Heart left ventricle (tissue), 16 donors: ENCODE measurements around the gene TNS3. TPM values are rescaled to one million over a fixed set of nuclear protein-coding genes. Genes with fewer than 3 reads are reported as not detected.

Experiments
- ATAC-seq, 4 donors: fragments of 200-7000 bp; cut with Tn5 transposase; one replicate each; pipeline ENCODE4 v1.9.1; 2020 to 2022; ENCODE audit warnings: moderate library complexity in 4 of 4, mild to moderate bottlenecking in 3 of 4, moderate number of reproducible peaks in 1 of 4
- DNase-seq, 5 donors: peaks; one replicate each; pipeline ENCODE4 v3.0.0-alpha.2; 2020
- H3K27ac ChIP-seq, 12 donors: fragments of 200-600 bp; sonication (generic) in 4 of 12; one replicate each; pipeline versions ENCODE4 v1.5.0 to v1.8.0; 2016 to 2022; ENCODE audit warnings: mild to moderate bottlenecking in 2 of 12
- H3K27me3 ChIP-seq, 9 donors: fragments of 200-600 bp; sonication (generic) in 2 of 9; one replicate each; pipeline versions ENCODE4 v1.5.1 to v1.8.0; 2016 to 2022; ENCODE audit warnings: mild to moderate bottlenecking in 3 of 9
- H3K36me3 ChIP-seq, 9 donors: fragments of 200-600 bp; sonication (generic) in 2 of 9; one replicate each; pipeline versions ENCODE4 v1.5.0 to v1.8.0; 2018 to 2022; ENCODE audit warnings: mild to moderate bottlenecking in 2 of 9
- H3K4me1 ChIP-seq, 12 donors: fragments of 200-600 bp; sonication (generic) in 4 of 12; one replicate each; pipeline versions ENCODE4 v1.5.0 to v1.8.0; 2016 to 2022; ENCODE audit warnings: mild to moderate bottlenecking in 3 of 12
- H3K4me3 ChIP-seq, 12 donors: fragments of 200-600 bp; sonication (generic) in 4 of 12; one replicate each; pipeline versions ENCODE4 v1.5.0 to v1.8.0; 2017 to 2022; ENCODE audit warnings: mild to moderate bottlenecking in 9 of 12, moderate library complexity in 4 of 12
- H3K9me3 ChIP-seq, 12 donors: fragments of 200-600 bp; sonication (generic) in 4 of 12; one replicate each; pipeline versions ENCODE4 v1.5.0 to v1.8.0; 2016 to 2022; ENCODE audit warnings: mild to moderate bottlenecking in 1 of 12
- CTCF ChIP-seq, 12 donors: fragments of 200-600 bp; sonication (generic) in 4 of 12; IDR thresholded peaks; one replicate each; pipeline versions ENCODE4 v1.5.0 to v1.8.0; 2018 to 2022; ENCODE audit warnings: antibody characterized with exemption in 12 of 12, mild to moderate bottlenecking in 5 of 12
- POLR2A ChIP-seq, 2 donors: fragments of 450-650 bp; IDR thresholded peaks; one replicate each; pipeline ENCODE4 v1.6.1; 2017; ENCODE audit warnings: antibody characterized with exemption in 2 of 2, mild to moderate bottlenecking in 2 of 2, moderate library complexity in 2 of 2
- WGBS, 4 donors: extraction: QIAGEN DNeasy Blood & Tissue Kit in 2 of 4; methylation state at CpG; one replicate each; pipeline versions ENCODE4 v1.1.5 to v1.1.7; 2013 to 2018; 5-methylcytosine and 5-hydroxymethylcytosine counted together
- intact Hi-C, 10 donors: fragments of 100-400 bp; cut with DNase I; formaldehyde crosslinking; loops; one replicate each; pipeline versions ENCODE4 v1.11.1 to v1.14.2; 2022
- polyA plus RNA-seq, 2 donors: library from polyadenylated mRNA; stranded (reverse); fragments of 200-250 nt; gene quantifications; one replicate each; pipeline ENCODE4 v1.2.3, GENCODE V29; 2013
- total RNA-seq, 9 donors: library from RNA; depleted of rRNA in 2 of 9; stranded (reverse); fragments of >200 nt in 2 of 9; fragmentation: NEBNext Ultra II Directional in 3 of 9; extraction: Animal tissue kit (Norgen Biotek cat#: 25700) in 3 of 9; gene quantifications; one replicate each; pipeline versions ENCODE4 v1.1.0 to v1.2.4, GENCODE V29; 2016 to 2023
- donor health status: ischemic (EF 13 %, LVEDD 7.1; RV severe dilation, severe dysfunction).
- donor health status: healthy with polysubstance abuse.
- donor health status: DM: no; HTN: yes; CAD: no.
- donor health status: DM: no; HTN: no; CAD: no.
- donor health status: ischemic (EF 25% LVEDD 6.9; RV normal size, moderate dysfunction).
- donor health status: ischemic (EF 25% LVEDD 5.7; RV mildly dilated, moderate dysfunction).
- donor health status: healthy.
- donor health status: DM: yes; HTN: yes; CAD: no.
- donor health status: ischemic (EF 35%, LVEDD 5.7; RV mildly dilated, moderate dysfunction).
- donor health status: nonischemic (EF 11% LVEDD 7.7; RV severe dilation, severe dysfunction).
- donor health status: DM: yes; HTN: yes; CAD: no.
- donor health status: PGD.
- donor health status: ischemic (EF 29% LVEDD 5.4; RV normal size, mild dysfunction).
- donor health status: nonischemic (EF 23%, LVEDD 6.1; RV moderate dilation, normal function).

The TNS3 gene
- total and polyA plus RNA-seq, 11 donors = 10.1 to 116 (median 32.7) TPM

DNA sequence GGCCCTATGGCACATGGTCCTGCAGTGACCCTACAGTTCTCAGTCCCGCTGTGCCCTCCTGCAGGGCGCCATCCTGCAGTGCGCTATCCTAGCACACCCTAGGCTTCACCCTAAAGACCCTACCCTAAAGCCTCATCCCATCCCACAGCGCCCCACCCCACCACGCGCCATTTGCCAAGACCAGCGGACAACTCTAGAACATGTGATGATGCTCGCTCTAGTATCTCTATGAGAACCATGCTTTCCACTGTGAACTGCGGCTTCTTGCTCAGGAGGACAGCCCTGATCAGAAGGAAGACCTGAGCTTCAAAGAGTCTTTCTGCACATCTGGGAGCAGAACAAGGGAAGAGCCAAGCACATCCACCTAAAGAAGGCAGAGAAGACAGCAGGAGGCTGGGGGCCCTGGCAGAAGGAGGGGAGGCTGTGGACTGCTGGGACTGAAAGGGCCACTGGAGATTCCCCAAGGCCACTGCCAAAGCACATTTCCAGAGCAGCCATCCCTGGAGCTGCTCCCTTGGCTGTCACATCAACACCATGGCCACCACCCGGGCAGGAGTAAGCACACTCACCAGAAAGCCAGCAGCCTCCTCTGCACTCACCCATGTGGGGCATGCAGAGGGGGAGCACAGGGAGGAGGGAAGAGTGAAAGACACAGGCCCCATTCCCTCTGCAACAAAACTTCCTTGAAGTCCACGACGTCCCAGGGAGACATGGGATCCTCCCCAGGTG is 134.1 kb downstream of the TNS3 start:
- Histone ChIP-seq H3K27ac (peak overlapping the region in 1 of 12 donors; percentile 18), H3K4me1 (peaks cover 0 to 52% (median 25%) of the 10 kb centered on the region in 12 donors), H3K36me3 (peaks cover 0 to 12% (median 0%) of the 10 kb centered on the region in 9 donors), H3K4me3 (no peak overlapping the region), H3K9me3 (no peaks in the 10 kb centered on the region), H3K27me3 (no peaks in the 10 kb centered on the region)
- DNase-seq = no peak
- WGBS, 4 donors = 87 to 95% (median 92%) methylated on average over 12 of the region's 12 CpGs
- TF ChIP-seq CTCF (IDR thresholded peaks at IDR 0.05) = no peak
- no peak for TF ChIP-seq POLR2A (IDR thresholded peaks at IDR 0.05)
- intact Hi-C loops = loop anchor here in 2 of 10 donors (5.0 to 10.0 kb wide), 2 partner anchors 130 to 137 kb away; partner anchors contain the start of gene TNS3 (in 1 of the 2)
- ATAC-seq = peak in 1 of 4 donors; percentile 25

DNA sequence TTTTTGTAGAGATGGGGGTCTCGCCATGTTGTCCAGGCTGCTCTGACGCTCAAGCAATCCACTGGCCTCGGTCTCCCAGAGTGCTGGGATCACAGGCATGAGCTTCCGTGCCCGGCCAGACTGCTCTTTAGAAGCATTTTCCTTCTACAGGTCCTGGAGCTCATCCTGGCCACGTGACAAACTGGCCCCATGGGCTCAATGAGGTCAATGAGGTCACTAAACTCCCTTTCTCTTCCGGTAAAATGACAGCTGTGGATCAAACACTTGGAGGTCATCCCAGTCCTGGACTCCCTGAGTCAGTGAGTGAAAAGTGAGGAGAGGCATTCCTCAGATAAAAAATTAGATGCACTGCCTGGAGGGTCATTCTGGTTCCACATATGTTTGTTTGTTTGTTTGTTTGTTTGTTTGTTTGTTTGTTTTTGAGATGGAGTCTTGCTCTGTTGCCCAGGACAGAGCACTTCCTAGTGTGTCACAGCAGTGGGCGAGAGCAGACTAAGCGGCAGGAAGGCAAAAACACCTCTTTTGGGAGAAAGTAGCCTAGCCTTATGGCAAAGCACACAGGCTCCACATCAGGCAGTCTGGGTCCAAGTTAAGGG is 134.9 kb downstream of the TNS3 start:
- Histone ChIP-seq H3K4me3 (no peak overlapping the region), H3K27ac (peak overlapping the region in 2 of 12 donors; percentile 18 to 27), H3K9me3 (no peaks in the 10 kb centered on the region), H3K4me1 (peaks cover 0 to 51% (median 26%) of the 10 kb centered on the region in 12 donors), H3K36me3 (peaks cover 0 to 12% (median 0%) of the 10 kb centered on the region in 9 donors), H3K27me3 (no peaks in the 10 kb centered on the region)
- TF ChIP-seq POLR2A (IDR thresholded peaks at IDR 0.05) (no peak), CTCF (IDR thresholded peaks at IDR 0.05) (no peak)
- intact Hi-C loops = loop anchor here in 2 of 10 donors (5.0 to 10.0 kb wide), 2 partner anchors 130 to 138 kb away; partner anchors contain the start of gene TNS3 (in 1 of the 2)
- ATAC-seq (peak in 1 of 4 donors; percentile 44), DNase-seq (no peak)
- 51 to 67% (median 60%) methylated on average over 9 of the region's 9 CpGs for WGBS, 4 donors

DNA sequence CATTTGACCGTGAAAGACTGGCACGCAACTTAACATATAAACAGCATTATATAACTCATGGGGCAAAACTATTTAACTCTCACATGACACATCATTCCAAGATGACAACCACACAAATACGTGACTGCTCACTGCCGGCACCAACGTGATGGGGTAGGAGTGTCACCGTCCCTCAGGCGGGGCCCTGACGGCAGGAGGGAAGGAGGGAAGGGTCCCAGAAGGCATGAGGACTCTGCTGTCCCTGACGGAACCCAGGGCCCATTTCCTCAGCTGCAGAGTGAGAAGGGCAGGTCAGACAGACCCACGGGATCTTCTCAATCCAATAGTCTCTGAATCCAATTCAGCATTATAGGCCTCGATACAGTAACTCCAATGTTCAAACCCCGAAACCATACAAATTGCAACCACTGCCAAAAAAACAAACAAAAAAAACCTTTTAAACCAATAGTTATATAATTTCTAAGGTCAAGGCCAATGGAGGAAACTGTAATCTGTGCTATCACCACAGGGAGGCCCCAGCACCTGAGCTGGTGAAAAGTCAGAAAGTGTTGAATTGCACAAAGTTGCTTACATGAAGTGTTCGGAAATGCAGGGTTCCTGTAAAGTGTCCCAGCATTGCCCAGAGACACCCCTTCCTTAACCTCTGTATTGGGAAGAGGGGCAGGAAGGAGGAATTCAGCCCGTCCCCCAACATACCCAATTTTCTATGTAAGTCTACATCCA is 137.4 kb downstream of the TNS3 start:
- no peaks in the 10 kb centered on the region for H3K27me3 ChIP-seq
- peak overlapping the region in 1 of 12 donors; percentile 50 for H3K27ac ChIP-seq
- H3K4me3 ChIP-seq = no peak overlapping the region
- WGBS, 4 donors = 79 to 88% (median 80%) methylated on average over 14 of the region's 14 CpGs
- peak; percentile 23 to 63 (median 48) for TF ChIP-seq CTCF (IDR thresholded peaks at IDR 0.05)
- no peak for TF ChIP-seq POLR2A (IDR thresholded peaks at IDR 0.05)
- ATAC-seq (peak in 1 of 4 donors; percentile 32), DNase-seq (no peak)
- peaks cover 0 to 44% (median 22%) of the 10 kb centered on the region in 12 donors for H3K4me1 ChIP-seq
- H3K9me3 ChIP-seq = no peaks in the 10 kb centered on the region
- intact Hi-C loops = loop anchor here in 5 of 10 donors (5.0 to 10.0 kb wide), 3 partner anchors 133 to 140 kb away; partner anchors contain the start of gene TNS3 (in 4 of the 5)
- peaks cover 0 to 20% (median 0%) of the 10 kb centered on the region in 9 donors for H3K36me3 ChIP-seq
